Activated T-cell treated with anti-CD3 and anti-CD28 coated beads, Interleukin-2, amount 50 U/mL, for 24 hours (primary cell): ENCODE data around the gene PRKAR2A.
A peak's percentile ranks its signal among the peaks of the same experiment; 100 is the strongest.

Source experiments
- DNase-seq: peaks from one replicate; pipeline ENCODE4 v3.0.0-alpha.2; 2020
- H3K27ac Mint-ChIP-seq: 2 replicates; pipeline ENCODE4 v1.8.0; 2020; ENCODE audit warnings: mild to moderate bottlenecking, mixed read lengths
- H3K27me3 Mint-ChIP-seq: 2 replicates; pipeline ENCODE4 v1.8.0; 2020; ENCODE audit warnings: mixed read lengths
- H3K36me3 Mint-ChIP-seq: 2 replicates; pipeline ENCODE4 v1.8.0; 2020; ENCODE audit warnings: low read depth, mixed read lengths
- H3K4me1 Mint-ChIP-seq: 2 replicates; pipeline ENCODE4 v1.8.0; 2020; ENCODE audit warnings: low read depth, mixed read lengths
- H3K4me3 Mint-ChIP-seq: 2 replicates; pipeline ENCODE4 v1.8.0; 2020; ENCODE audit warnings: mild to moderate bottlenecking, moderate library complexity, mixed read lengths
- H3K9me3 Mint-ChIP-seq: 2 replicates; pipeline ENCODE4 v1.8.0; 2020; ENCODE audit warnings: mixed read lengths

Gene PRKAR2A

GRCh38 chr3:48709051-48709461 lies 138.6 kb downstream of the PRKAR2A start:
- Mint-ChIP-seq H3K4me1 (peaks cover 57% of the 10 kb centered on the region), H3K27me3 (no peaks in the 10 kb centered on the region), H3K36me3 (peaks cover 81% of the 10 kb centered on the region), H3K9me3 (no peaks in the 10 kb centered on the region), H3K27ac (peak overlapping the region; percentile 62), H3K4me3 (no peak overlapping the region)
- no peak for DNase-seq

- no peak overlapping the region for H3K4me3 Mint-ChIP-seq
- DNase-seq = no peak
- H3K27me3 Mint-ChIP-seq = no peaks in the 10 kb centered on the region
- peak overlapping the region; percentile 62 for H3K27ac Mint-ChIP-seq
- no peaks in the 10 kb centered on the region for H3K9me3 Mint-ChIP-seq
- peaks cover 57% of the 10 kb centered on the region for H3K4me1 Mint-ChIP-seq
- peaks cover 79% of the 10 kb centered on the region for H3K36me3 Mint-ChIP-seq
Observed at GRCh38 chr3:48708481-48708889, 139.2 kb downstream of the PRKAR2A start.

- H3K27me3 Mint-ChIP-seq = no peaks in the 10 kb centered on the region
- H3K36me3 Mint-ChIP-seq = peaks cover 78% of the 10 kb centered on the region
- peak overlapping the region; percentile 12 for H3K27ac Mint-ChIP-seq
- peaks cover 58% of the 10 kb centered on the region for H3K4me1 Mint-ChIP-seq
- H3K9me3 Mint-ChIP-seq = no peaks in the 10 kb centered on the region
- H3K4me3 Mint-ChIP-seq = no peak overlapping the region
- DNase-seq = no peak
Observed at GRCh38 chr3:48707157-48707556, 140.5 kb downstream of the PRKAR2A start.

- Mint-ChIP-seq H3K4me3 (no peak overlapping the region), H3K27ac (peak overlapping the region; percentile 18), H3K36me3 (peaks cover 64% of the 10 kb centered on the region), H3K9me3 (no peaks in the 10 kb centered on the region), H3K4me1 (peaks cover 45% of the 10 kb centered on the region), H3K27me3 (no peaks in the 10 kb centered on the region)
- no peak for DNase-seq
Observed at GRCh38 chr3:48702320-48702920, 145.3 kb downstream of the PRKAR2A start.

- Mint-ChIP-seq H3K4me1 (peaks cover 46% of the 10 kb centered on the region), H3K4me3 (no peak overlapping the region), H3K9me3 (no peaks in the 10 kb centered on the region), H3K27me3 (no peaks in the 10 kb centered on the region), H3K36me3 (peaks cover 59% of the 10 kb centered on the region), H3K27ac (peak overlapping the region; percentile 71)
- DNase-seq = no peak
Observed at GRCh38 chr3:48700731-48701405, 146.8 kb downstream of the PRKAR2A start.

- Mint-ChIP-seq H3K4me1 (peaks cover 43% of the 10 kb centered on the region), H3K9me3 (no peaks in the 10 kb centered on the region), H3K27me3 (no peaks in the 10 kb centered on the region), H3K27ac (peak overlapping the region; percentile 44), H3K4me3 (no peak overlapping the region), H3K36me3 (peaks cover 61% of the 10 kb centered on the region)
- no peak for DNase-seq
Observed at GRCh38 chr3:48698891-48699290, 148.8 kb downstream of the PRKAR2A start.

GRCh38 chr3:48697952-48698351 lies 149.7 kb downstream of the PRKAR2A start:
- Mint-ChIP-seq H3K36me3 (peaks cover 67% of the 10 kb centered on the region), H3K4me3 (no peak overlapping the region), H3K9me3 (no peaks in the 10 kb centered on the region), H3K27ac (peak overlapping the region; percentile 26), H3K27me3 (no peaks in the 10 kb centered on the region), H3K4me1 (peaks cover 40% of the 10 kb centered on the region)
- no peak for DNase-seq

GRCh38 chr3:48696601-48697000 lies 151.1 kb downstream of the PRKAR2A start:
- peaks cover 32% of the 10 kb centered on the region for H3K4me1 Mint-ChIP-seq
- peak overlapping the region; percentile 71 for H3K27ac Mint-ChIP-seq
- no peak overlapping the region for H3K4me3 Mint-ChIP-seq
- DNase-seq = no peak
- H3K36me3 Mint-ChIP-seq = peaks cover 72% of the 10 kb centered on the region
- H3K9me3 Mint-ChIP-seq = no peaks in the 10 kb centered on the region
- no peaks in the 10 kb centered on the region for H3K27me3 Mint-ChIP-seq
